NOMO-1 treated with DMSO at 0.1 percent for 48 hours (cell line): ENCODE data around the gene CMTM8.
A peak's percentile ranks its signal among the peaks of the same experiment; 100 is the strongest.
"Not testable (repeated sequence)": the region's sequence is repeated elsewhere in the genome, so short reads cannot be mapped to it uniquely, and the experiment has no call there.

Experiments used
- DNase-seq: peaks from one replicate; lab custom pipeline; 2025; ENCODE audit not compliant: unreplicated experiment; lab: John Stamatoyannopoulos, UW

CMTM8 gene

GRCh38 chr3:32374788-32375595 is 136.5 kb downstream of the CMTM8 start:
- peak; percentile 64 for DNase-seq

- no peak for DNase-seq
These were observed 137.1 kb downstream of the CMTM8 start for GRCh38 chr3:32375596-32375930.

GRCh38 chr3:32376115-32376514 is 137.6 kb downstream of the CMTM8 start:
- DNase-seq: no peak

GRCh38 chr3:32379831-32380500 is 141.5 kb downstream of the CMTM8 start:
- DNase-seq: no peak

GRCh38 chr3:32381922-32382321 is 143.4 kb downstream of the CMTM8 start:
- no peak for DNase-seq

GRCh38 chr3:32383136-32383711 is 144.7 kb downstream of the CMTM8 start:
- DNase-seq: no peak

GRCh38 chr3:32384938-32385337 is 146.5 kb downstream of the CMTM8 start:
- DNase-seq: peak; percentile 13

- DNase-seq: no peak
These were observed 149.0 kb downstream of the CMTM8 start for GRCh38 chr3:32387512-32387911.

- DNase-seq: not testable (repeated sequence)
These were observed 151.1 kb downstream of the CMTM8 start for GRCh38 chr3:32389577-32389976.

- peak; percentile 54 for DNase-seq
These were observed 153.4 kb downstream of the CMTM8 start, which contains the start of gene CMTM7 for GRCh38 chr3:32391643-32392535. Gene CMTM7 (plus strand): TSS chr3:32391853. CDS start chr3:32391907, 54 bp downstream.

- DNase-seq: peak; percentile 29
These were observed 154.2 kb downstream of the CMTM8 start for GRCh38 chr3:32392536-32393302.

GRCh38 chr3:32395496-32395895 is 157.0 kb downstream of the CMTM8 start:
- DNase-seq: no peak

- DNase-seq: no peak
These were observed 159.5 kb downstream of the CMTM8 start for GRCh38 chr3:32397941-32398340.

- peak; percentile 51 for DNase-seq
These were observed 160.1 kb downstream of the CMTM8 start for GRCh38 chr3:32398531-32398930.

GRCh38 chr3:32399030-32399620 is 160.6 kb downstream of the CMTM8 start:
- DNase-seq: peak; percentile 64

- no peak for DNase-seq
These were observed 162.6 kb downstream of the CMTM8 start for GRCh38 chr3:32401126-32401525.

- peak; percentile 59 for DNase-seq
These were observed 163.1 kb downstream of the CMTM8 start for GRCh38 chr3:32401556-32402081.

GRCh38 chr3:32403663-32404062 is 165.2 kb downstream of the CMTM8 start:
- DNase-seq: no peak

GRCh38 chr3:32404714-32405113 is 166.2 kb downstream of the CMTM8 start:
- DNase-seq: no peak

- DNase-seq: no peak
These were observed 166.7 kb downstream of the CMTM8 start for GRCh38 chr3:32405155-32405554.
